Ovary (tissue), 3 donors: Measurements from ENCODE around the gene MS4A6A.

ENCODE experiments used
- EP300 ChIP-seq: sonication (generic); formaldehyde crosslinking; IDR thresholded peaks from one replicate; pipeline ENCODE4 v1.6.1; 2017; ENCODE audit warnings: antibody characterized with exemption
- POLR2A ChIP-seq: fragments of 450-650 bp; IDR thresholded peaks from one replicate; pipeline ENCODE4 v1.6.1; 2017; ENCODE audit warnings: antibody characterized with exemption, mild to moderate bottlenecking, moderate library complexity
- TF ChIP-seq, protein P1 (sequence below), 3 donors: fragments of 450-650 bp in 2 of 3; fragments of 200-600 bp in 1 of 3; IDR thresholded peaks; one replicate each; pipeline versions ENCODE4 v1.5.1 to v1.8.0; 2016 to 2022; ENCODE audit warnings: antibody characterized with exemption in 3 of 3, mild to moderate bottlenecking in 1 of 3
- donor health status: DM: no; HTN: no; CAD: no.

DNA sequence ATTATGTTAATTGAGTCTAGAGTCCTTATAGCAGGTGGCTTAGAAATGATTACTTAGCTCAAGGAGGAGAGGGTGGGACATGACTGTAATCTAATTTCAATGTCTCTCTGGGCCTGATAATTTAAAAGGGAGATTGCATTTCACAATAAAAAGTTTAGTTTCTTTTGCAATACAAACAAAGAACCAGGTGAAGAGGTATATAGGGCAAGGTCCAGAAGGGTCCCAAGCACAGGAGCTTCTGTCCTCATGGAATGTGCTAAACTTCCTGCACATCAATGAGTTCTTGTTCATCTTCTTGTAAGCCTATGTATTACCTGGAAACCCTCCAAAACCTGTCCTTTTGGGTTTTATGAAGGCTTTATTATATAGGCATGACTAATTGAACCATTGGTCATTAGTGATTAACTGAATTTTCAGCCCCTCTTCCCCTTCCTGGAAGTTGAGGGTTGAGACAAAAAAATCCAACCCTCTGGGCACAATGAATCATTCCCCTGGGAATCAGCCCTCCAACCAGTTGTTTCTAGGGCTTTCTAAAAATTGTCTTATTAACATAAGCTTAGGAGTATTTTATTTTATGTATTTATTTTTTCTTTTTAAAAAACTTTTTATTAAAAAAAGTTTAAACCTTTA, 56.8 kb downstream of the MS4A6A start:
- TF ChIP-seq, protein P1, sequence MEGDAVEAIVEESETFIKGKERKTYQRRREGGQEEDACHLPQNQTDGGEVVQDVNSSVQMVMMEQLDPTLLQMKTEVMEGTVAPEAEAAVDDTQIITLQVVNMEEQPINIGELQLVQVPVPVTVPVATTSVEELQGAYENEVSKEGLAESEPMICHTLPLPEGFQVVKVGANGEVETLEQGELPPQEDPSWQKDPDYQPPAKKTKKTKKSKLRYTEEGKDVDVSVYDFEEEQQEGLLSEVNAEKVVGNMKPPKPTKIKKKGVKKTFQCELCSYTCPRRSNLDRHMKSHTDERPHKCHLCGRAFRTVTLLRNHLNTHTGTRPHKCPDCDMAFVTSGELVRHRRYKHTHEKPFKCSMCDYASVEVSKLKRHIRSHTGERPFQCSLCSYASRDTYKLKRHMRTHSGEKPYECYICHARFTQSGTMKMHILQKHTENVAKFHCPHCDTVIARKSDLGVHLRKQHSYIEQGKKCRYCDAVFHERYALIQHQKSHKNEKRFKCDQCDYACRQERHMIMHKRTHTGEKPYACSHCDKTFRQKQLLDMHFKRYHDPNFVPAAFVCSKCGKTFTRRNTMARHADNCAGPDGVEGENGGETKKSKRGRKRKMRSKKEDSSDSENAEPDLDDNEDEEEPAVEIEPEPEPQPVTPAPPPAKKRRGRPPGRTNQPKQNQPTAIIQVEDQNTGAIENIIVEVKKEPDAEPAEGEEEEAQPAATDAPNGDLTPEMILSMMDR (IDR thresholded peaks at IDR 0.05), result no peak
- TF ChIP-seq POLR2A, result no peak
- no peak for TF ChIP-seq EP300
